ENCODE measurements around the gene RAB11FIP4. TPM values are rescaled to one million over a fixed set of nuclear protein-coding genes. Genes with fewer than 3 reads are reported as not detected.

RAB11FIP4 gene
- total RNA-seq, 1 experiment from 2014 or later = 15.1 TPM

- Histone ChIP-seq H3K4me1 (ENCODE audit: control insufficient read depth in 1 of 2, insufficient read depth in 2 of 2, low read length in 2 of 2) (no peaks in the 10 kb centered on the region), H3K79me2 (ENCODE audit: insufficient read depth, low read length) (no peaks in the 10 kb centered on the region), H3K36me3 (ENCODE audit: control insufficient read depth in 1 of 2, insufficient read depth in 2 of 2, low read length in 2 of 2) (no peaks in the 10 kb centered on the region), H3K9me2 (ENCODE audit: insufficient read depth) (no peaks in the 10 kb centered on the region), H3K27me3 (ENCODE audit: insufficient read depth, low read length) (no peaks in the 10 kb centered on the region), H3K4me2 (ENCODE audit: low read length) (no peak overlapping the region), H4K20me1 (ENCODE audit: insufficient read depth) (no peaks in the 10 kb centered on the region), H3K4me3 (replicated peaks in 1 of 2; ENCODE audit: low read depth in 1 of 2, low read length in 2 of 2) (no peak overlapping the region), H3K9me3 (ENCODE audit: control insufficient read depth in 1 of 2, insufficient read depth in 1 of 2, low read depth in 1 of 2, low read length in 2 of 2) (no peaks in the 10 kb centered on the region), H2AFZ (ENCODE audit: low read depth, low read length, poor library complexity, severe bottlenecking) (no peak overlapping the region), H3K9ac (ENCODE audit: low read length) (no peak overlapping the region), H3K27ac (ENCODE audit: low read depth, low read length) (no peak overlapping the region)
- ChIA-PET RAD21 (ENCODE audit: low non-redundant PET in 1 of 2, low total read pairs in 2 of 2, uncharacterized antibody in 2 of 2, unreplicated experiment in 2 of 2) (no interaction called here), POLR2A (interaction anchor here (1.3 kb wide), 1 partner anchor 127 kb away, joined by 3 read pairs; no protein-coding TSS in a partner anchor), CTCF (interaction anchor here (1.0 to 1.6 kb wide), 3 partner anchors 11 to 127 kb away, joined by 3 to 16 read pairs (median 4); no protein-coding TSS in a partner anchor)
- no TSS peak for BruUV-seq (replicated peaks)
- ATAC-seq (no peak), DNase-seq (ENCODE audit: low read depth, low spot score) (no peak)
- no peak for TF ChIP-seq FOSL1 (IDR thresholded peaks at IDR 0.05; ENCODE audit: low read depth)
- TF ChIP-seq POLR2AphosphoS5 (IDR thresholded peaks at IDR 0.05; ENCODE audit: low read depth, low read length) = no peak
- no peak for TF ChIP-seq REST (IDR thresholded peaks at IDR 0.05; ENCODE audit: low read depth)
- no peak for TF ChIP-seq CTCF (IDR thresholded peaks at IDR 0.05 in 2 of 3, conservative IDR thresholded peaks at IDR 0.05 in 1 of 3; ENCODE audit: borderline replicate concordance in 1 of 3, insufficient read depth in 1 of 3, low read depth in 2 of 3, low read length in 2 of 3)
- no peak for TF ChIP-seq ZFX (IDR thresholded peaks at IDR 0.05)
- TF ChIP-seq SRF (IDR thresholded peaks at IDR 0.05; ENCODE audit: low read depth) = no peak
- TF ChIP-seq ZBTB33 (IDR thresholded peaks at IDR 0.05; ENCODE audit: extremely low read depth, insufficient replicate concordance, low read length) = no peak
- no peak for TF ChIP-seq RAD21 (IDR thresholded peaks at IDR 0.05; ENCODE audit: low read depth)
- no peak for TF ChIP-seq EZH2 (IDR thresholded peaks at IDR 0.05)
- TF ChIP-seq SP1 (IDR thresholded peaks at IDR 0.05; ENCODE audit: low read depth) = no peak
- TF ChIP-seq ZNF274 (IDR thresholded peaks at IDR 0.05; ENCODE audit: low read depth, low read length) = no peak
- no peak for TF ChIP-seq MAX (IDR thresholded peaks at IDR 0.05)
- no peak for TF ChIP-seq ELF1 (IDR thresholded peaks at IDR 0.05; ENCODE audit: borderline replicate concordance, low read depth)
- no peak for TF ChIP-seq EGR1 (IDR thresholded peaks at IDR 0.05; ENCODE audit: low read depth)
- TF ChIP-seq JUND (IDR thresholded peaks at IDR 0.05) = no peak
- intact Hi-C loops (cut with micrococcal nuclease) = no loop called here
These were observed 1.1 kb upstream of the RAB11FIP4 start for GRCh38 chr17:31390426-31390747.

All from HCT116 (cell line).